Mesenchymal stem cell (in vitro differentiated cells and primary cell): ENCODE measurements around the gene TRAPPC4.
A peak's percentile ranks its signal among the peaks of the same experiment; 100 is the strongest.

ENCODE experiments used
- DNase-seq: peaks from one replicate; pipeline ENCODE4 v3.0.0-alpha.2; 2013
- H2AFZ ChIP-seq: one replicate; pipeline ENCODE4 v1.6.1; 2013; ENCODE audit warnings: low read depth, mild to moderate bottlenecking, control low read depth, inconsistent platforms, low read length, moderate library complexity
- H2AK5ac ChIP-seq: 2 replicates; pipeline ENCODE4 v1.6.1; 2013; ENCODE audit warnings: low read length, moderate library complexity, mild to moderate bottlenecking, inconsistent platforms; ENCODE audit not compliant: severe bottlenecking
- H2BK120ac ChIP-seq: one replicate; pipeline ENCODE4 v1.6.1; 2013; ENCODE audit warnings: low read depth, mild to moderate bottlenecking, inconsistent platforms, low read length, moderate library complexity
- H2BK12ac ChIP-seq, 2 experiments: one replicate each; pipeline ENCODE4 v1.6.1; 2013; ENCODE audit warnings: inconsistent platforms in 2 of 2, low read length in 2 of 2, mild to moderate bottlenecking in 2 of 2, moderate library complexity in 2 of 2, control low read depth in 1 of 2
- H2BK15ac ChIP-seq: one replicate; pipeline ENCODE4 v1.6.1; 2013; ENCODE audit warnings: mild to moderate bottlenecking, low read depth, inconsistent platforms; ENCODE audit not compliant: poor library complexity, severe bottlenecking
- H2BK5ac ChIP-seq: 2 replicates; pipeline ENCODE4 v1.6.1; 2013; ENCODE audit warnings: low read depth, mild to moderate bottlenecking, low read length, control low read depth, inconsistent platforms; ENCODE audit not compliant: poor library complexity, severe bottlenecking
- H3K14ac ChIP-seq, 2 experiments: one replicate each; pipeline ENCODE4 v1.6.1; 2013; ENCODE audit warnings: inconsistent platforms in 2 of 2, low read length in 2 of 2, control low read depth in 1 of 2, mild to moderate bottlenecking in 1 of 2, moderate library complexity in 1 of 2
- H3K18ac ChIP-seq, 2 experiments: one replicate each; pipeline ENCODE4 v1.6.1; 2013; ENCODE audit warnings: inconsistent platforms in 2 of 2, low read length in 2 of 2, control low read depth in 1 of 2, low read depth in 1 of 2, mild to moderate bottlenecking in 1 of 2
- H3K23ac ChIP-seq, 2 experiments: one replicate each; pipeline ENCODE4 v1.6.1; 2013; ENCODE audit warnings: inconsistent platforms in 2 of 2, low read length in 2 of 2, mild to moderate bottlenecking in 2 of 2, moderate library complexity in 2 of 2, control low read depth in 1 of 2
- H3K27ac ChIP-seq: 2 replicates; pipeline ENCODE4 v1.5.1; 2013; ENCODE audit warnings: mild to moderate bottlenecking, moderate library complexity, low read length, control low read depth, inconsistent platforms; ENCODE audit not compliant: poor library complexity, severe bottlenecking
- H3K27me3 ChIP-seq, 2 experiments: 2 replicates each; pipeline versions ENCODE4 v1.6.1 to v1.7.0; 2013; ENCODE audit warnings: low read length in 2 of 2, mild to moderate bottlenecking in 2 of 2, moderate library complexity in 2 of 2, control low read depth in 1 of 2, inconsistent platforms in 1 of 2; ENCODE audit not compliant: control insufficient read depth in 1 of 2, insufficient read depth in 1 of 2
- H3K36me3 ChIP-seq, 2 experiments: 2 replicates each; pipeline versions ENCODE4 v1.6.1 to v1.7.0; 2013; ENCODE audit warnings: low read length in 2 of 2, control low read depth in 1 of 2, inconsistent platforms in 1 of 2, low read depth in 1 of 2, mild to moderate bottlenecking in 1 of 2; ENCODE audit not compliant: insufficient read depth in 2 of 2, control insufficient read depth in 1 of 2
- H3K4ac ChIP-seq, 2 experiments: one replicate each; pipeline ENCODE4 v1.6.1; 2013; ENCODE audit warnings: inconsistent platforms in 2 of 2, low read length in 2 of 2, mild to moderate bottlenecking in 2 of 2, moderate library complexity in 2 of 2, control low read depth in 1 of 2, low read depth in 1 of 2
- H3K4me1 ChIP-seq: 2 replicates; pipeline ENCODE4 v1.6.1; 2013; ENCODE audit warnings: low read depth, low read length, control low read depth; ENCODE audit not compliant: control insufficient read depth, insufficient read depth
- H3K4me2 ChIP-seq: 2 replicates; pipeline ENCODE4 v1.6.1; 2013; ENCODE audit warnings: low read length, mild to moderate bottlenecking, inconsistent platforms; ENCODE audit not compliant: poor library complexity, severe bottlenecking
- H3K4me3 ChIP-seq, 2 experiments: 2 replicates each; pipeline versions ENCODE4 v1.5.1 to v1.7.0; 2013; ENCODE audit warnings: low read length in 2 of 2, mild to moderate bottlenecking in 2 of 2, control low read depth in 1 of 2, low read depth in 1 of 2; ENCODE audit not compliant: insufficient read depth in 1 of 2
- H3K79me1 ChIP-seq: replicated peaks from 2 replicates; pipeline ENCODE4 v1.6.1; 2013; ENCODE audit warnings: mild to moderate bottlenecking, control low read depth, low read length, inconsistent platforms; ENCODE audit not compliant: poor library complexity, severe bottlenecking
- H3K9ac ChIP-seq: 2 replicates; pipeline ENCODE4 v1.7.0; 2013; ENCODE audit warnings: mild to moderate bottlenecking, low read length, moderate library complexity
- H3K9me3 ChIP-seq: 2 replicates; pipeline ENCODE4 v1.7.0; 2013; ENCODE audit warnings: mild to moderate bottlenecking, low read length; ENCODE audit not compliant: control insufficient read depth
- H4K8ac ChIP-seq: one replicate; pipeline ENCODE4 v1.6.1; 2013; ENCODE audit warnings: inconsistent platforms, mild to moderate bottlenecking, low read length, moderate library complexity
- H4K91ac ChIP-seq: one replicate; pipeline ENCODE4 v1.6.1; 2013; ENCODE audit warnings: mild to moderate bottlenecking, low read length, inconsistent platforms
- WGBS: methylation state at CpG from one replicate; pipeline ENCODE4 v1.1.7; 2013; ENCODE audit warnings: mixed read lengths; 5-methylcytosine and 5-hydroxymethylcytosine counted together

TRAPPC4 gene

DNA sequence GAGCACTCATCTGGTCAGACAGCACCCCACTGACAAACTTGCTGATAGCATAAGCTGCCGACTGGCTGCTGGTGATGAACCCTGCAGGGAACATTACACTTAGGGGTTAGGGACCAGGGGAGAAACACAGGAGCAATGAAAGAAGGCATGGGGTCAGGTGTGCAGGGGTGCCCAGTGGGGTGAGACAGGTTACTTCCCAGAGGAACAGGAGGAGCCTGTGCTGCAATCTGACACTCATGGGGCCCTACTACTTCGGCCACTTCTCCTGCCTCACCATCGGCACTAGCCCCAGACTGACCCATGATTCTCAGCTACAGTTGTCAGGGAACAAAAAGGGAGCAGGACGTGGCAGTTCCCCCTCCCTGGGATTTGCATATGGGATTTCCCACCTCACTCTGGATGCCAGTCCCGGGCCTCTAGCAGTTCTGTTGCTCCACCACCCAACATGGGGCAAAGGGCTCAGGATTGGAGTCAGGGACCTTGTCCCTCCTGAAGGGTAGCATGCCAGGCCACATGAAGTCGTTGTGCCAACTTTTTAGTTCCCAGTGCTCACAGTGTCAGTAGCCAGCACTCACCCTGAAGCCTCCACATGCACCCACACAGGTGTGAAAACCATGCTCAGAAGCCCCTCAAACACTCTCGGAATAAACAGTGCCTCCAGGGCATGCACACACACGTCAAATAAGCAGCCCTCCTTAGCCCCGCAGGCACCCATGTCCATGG is 9.9 kb downstream of the TRAPPC4 start:
- Histone ChIP-seq H3K14ac (peak overlapping the region in 1 of 2 experiments; percentile 28), H2BK12ac (peak overlapping the region in 1 of 2 experiments; percentile 60), H3K4ac (peak overlapping the region in 1 of 2 experiments; percentile 41)

GRCh38 chr11:119029069-119029339 is 10.4 kb downstream of the TRAPPC4 start:
- peaks cover 41% of the 10 kb centered on the region for H3K4me1 ChIP-seq
- H3K79me1 ChIP-seq = peaks cover 32% of the 10 kb centered on the region
- H3K36me3 ChIP-seq = peaks cover 29 to 41% of the 10 kb centered on the region in 2 experiments
- no peak overlapping the region for H2AFZ ChIP-seq
- H4K91ac ChIP-seq = peak overlapping the region; percentile 25
- no peaks in the 10 kb centered on the region for H3K27me3 ChIP-seq
- H3K18ac ChIP-seq = no peak overlapping the region
- H3K9ac ChIP-seq = peak overlapping the region; percentile 85
- 77% methylated on average over 1 of the region's 1 CpG for WGBS
- peak overlapping the region; percentile 98 for H2AK5ac ChIP-seq
- peak overlapping the region; percentile 88 for H3K4me2 ChIP-seq
- H3K4ac ChIP-seq = peak overlapping the region in 1 of 2 experiments; percentile 41
- peak overlapping the region in 1 of 2 experiments; percentile 60 for H3K23ac ChIP-seq
- DNase-seq = no peak
- H2BK5ac ChIP-seq = peak overlapping the region; percentile 24
- peak overlapping the region; percentile 93 for H3K27ac ChIP-seq
- H4K8ac ChIP-seq = no peak overlapping the region
- H2BK120ac ChIP-seq = no peak overlapping the region
- no peak overlapping the region for H2BK15ac ChIP-seq
- H3K4me3 ChIP-seq = peak overlapping the region in 1 of 2 experiments; percentile 21
- no peaks in the 10 kb centered on the region for H3K9me3 ChIP-seq
- peak overlapping the region in 1 of 2 experiments; percentile 60 for H2BK12ac ChIP-seq
- H3K14ac ChIP-seq = peak overlapping the region in 1 of 2 experiments; percentile 28

More for the DNA sequence above, 9.9 kb downstream of the TRAPPC4 start:
- Histone ChIP-seq H3K27me3 (no peaks in the 10 kb centered on the region), H2BK5ac (peak overlapping the region; percentile 24), H4K8ac (no peak overlapping the region), H3K4me3 (peak overlapping the region in 1 of 2 experiments; percentile 21), H3K79me1 (peaks cover 32% of the 10 kb centered on the region), H3K4me2 (peak overlapping the region; percentile 88), H3K9me3 (no peaks in the 10 kb centered on the region), H3K23ac (peak overlapping the region in 1 of 2 experiments; percentile 60), H3K9ac (no peak overlapping the region), H3K18ac (no peak overlapping the region), H2AK5ac (peak overlapping the region; percentile 98), H3K27ac (peak overlapping the region; percentile 93), H3K36me3 (peaks cover 34 to 43% of the 10 kb centered on the region in 2 experiments), H2AFZ (no peak overlapping the region), H4K91ac (no peak overlapping the region), H3K4me1 (peaks cover 41% of the 10 kb centered on the region), H2BK15ac (no peak overlapping the region), H2BK120ac (no peak overlapping the region)
- DNase-seq = no peak
- 84% methylated on average over 9 of the region's 9 CpGs for WGBS

DNA sequence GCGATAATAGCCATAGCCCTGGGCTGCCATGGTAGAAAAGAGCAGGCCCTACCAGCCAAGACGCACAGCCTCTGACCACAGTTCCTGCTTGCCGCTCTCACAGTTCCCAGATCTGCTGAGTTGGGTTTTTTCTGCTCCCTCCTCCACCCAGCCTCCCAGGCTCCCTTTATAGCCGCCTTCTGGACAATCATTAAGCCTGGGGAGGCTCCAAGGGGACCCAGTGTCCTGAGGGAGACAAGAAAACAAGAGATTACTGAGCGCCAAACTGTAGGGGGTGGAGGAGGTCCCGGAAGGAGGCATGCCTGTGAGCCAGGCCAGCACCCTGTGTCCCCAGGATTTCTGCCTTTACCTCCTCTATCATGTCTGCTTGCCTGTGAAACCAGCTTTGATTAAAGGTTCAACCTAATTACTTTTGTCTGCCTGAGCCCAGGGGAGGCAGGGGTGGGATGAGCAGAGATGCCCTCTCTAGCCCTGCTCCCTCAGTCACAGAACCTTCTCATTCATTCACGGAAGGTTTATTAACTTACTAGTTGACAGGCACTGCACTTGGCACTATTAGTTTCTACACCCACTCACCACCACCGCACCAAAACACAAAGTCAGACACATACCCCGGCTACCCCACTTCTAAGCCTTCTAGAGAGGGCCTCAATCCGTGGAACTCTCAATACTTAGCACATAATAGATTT is 10.9 kb downstream of the TRAPPC4 start:
- H3K79me1 ChIP-seq = peaks cover 32% of the 10 kb centered on the region
- 38% methylated on average over 10 of the region's 10 CpGs for WGBS
- H2BK12ac ChIP-seq = peak overlapping the region in 1 of 2 experiments; percentile 60
- peak overlapping the region; percentile 29 for H2BK120ac ChIP-seq
- H3K27me3 ChIP-seq = no peaks in the 10 kb centered on the region
- no peak overlapping the region for H3K14ac ChIP-seq
- H3K4ac ChIP-seq = peak overlapping the region in 1 of 2 experiments; percentile 26
- peak overlapping the region; percentile 93 for H3K27ac ChIP-seq
- H3K4me2 ChIP-seq = peak overlapping the region; percentile 88
- DNase-seq = peak; percentile 44
- peak overlapping the region; percentile 46 for H4K91ac ChIP-seq
- H3K9ac ChIP-seq = peak overlapping the region; percentile 85
- no peak overlapping the region for H3K23ac ChIP-seq
- H2BK15ac ChIP-seq = no peak overlapping the region
- peak overlapping the region; percentile 24 for H2BK5ac ChIP-seq
- H4K8ac ChIP-seq = no peak overlapping the region
- H3K18ac ChIP-seq = no peak overlapping the region
- no peak overlapping the region for H2AFZ ChIP-seq
- peak overlapping the region; percentile 7 to 95 for H3K4me3 ChIP-seq
- H3K36me3 ChIP-seq = peaks cover 24 to 38% of the 10 kb centered on the region in 2 experiments
- H2AK5ac ChIP-seq = peak overlapping the region; percentile 98
- H3K9me3 ChIP-seq = no peaks in the 10 kb centered on the region
- H3K4me1 ChIP-seq = peaks cover 41% of the 10 kb centered on the region

- H2BK12ac ChIP-seq = no peak overlapping the region
- H2AK5ac ChIP-seq = no peak overlapping the region
- H2BK120ac ChIP-seq = no peak overlapping the region
- H3K4me3 ChIP-seq = peak overlapping the region; percentile 89 to 95
- peak overlapping the region; percentile 93 for H3K27ac ChIP-seq
- no peak overlapping the region for H2BK15ac ChIP-seq
- peaks cover 27% of the 10 kb centered on the region for H3K79me1 ChIP-seq
- no peaks in the 10 kb centered on the region for H3K9me3 ChIP-seq
- peak overlapping the region; percentile 88 for H3K4me2 ChIP-seq
- no peak overlapping the region for H2BK5ac ChIP-seq
- DNase-seq = no peak
- peaks cover 41% of the 10 kb centered on the region for H3K4me1 ChIP-seq
- 1% methylated on average over 13 of the region's 13 CpGs for WGBS
- H3K4ac ChIP-seq = peak overlapping the region in 1 of 2 experiments; percentile 38
- H3K27me3 ChIP-seq = no peaks in the 10 kb centered on the region
- H4K8ac ChIP-seq = no peak overlapping the region
- no peak overlapping the region for H4K91ac ChIP-seq
- H3K23ac ChIP-seq = no peak overlapping the region
- peak overlapping the region in 1 of 2 experiments; percentile 35 for H3K14ac ChIP-seq
- H3K36me3 ChIP-seq = peaks cover 20 to 33% of the 10 kb centered on the region in 2 experiments
- peak overlapping the region; percentile 85 for H2AFZ ChIP-seq
- peak overlapping the region; percentile 15 to 81 for H3K18ac ChIP-seq
- peak overlapping the region; percentile 85 for H3K9ac ChIP-seq
These were observed 11.4 kb downstream of the TRAPPC4 start for GRCh38 chr11:119030029-119030328.
